BLaER1 (cell line): ENCODE data around the gene CCDC50.

Source experiments
- H3K27ac ChIP-seq: shearing (Covaris generic); formaldehyde crosslinking; 2 replicates; pipeline ENCODE4 v1.8.1; 2022
- H3K27me3 ChIP-seq: shearing (Covaris generic); formaldehyde crosslinking; 2 replicates; pipeline ENCODE4 v1.8.1; 2022
- H3K36me3 ChIP-seq: shearing (Covaris generic); formaldehyde crosslinking; 2 replicates; pipeline ENCODE4 v1.8.1; 2022
- H3K4me1 ChIP-seq: shearing (Covaris generic); formaldehyde crosslinking; 2 replicates; pipeline ENCODE4 v1.8.1; 2022
- H3K4me2 ChIP-seq: shearing (Covaris generic); formaldehyde crosslinking; 2 replicates; pipeline ENCODE4 v1.8.1; 2022
- H3K4me3 ChIP-seq: shearing (Covaris generic); formaldehyde crosslinking; 2 replicates; pipeline ENCODE4 v1.8.1; 2022
- H3K9ac ChIP-seq: shearing (Covaris generic); formaldehyde crosslinking; 2 replicates; pipeline ENCODE4 v1.8.1; 2022
- H3K9me3 ChIP-seq: shearing (Covaris generic); formaldehyde crosslinking; 2 replicates; pipeline ENCODE4 v1.8.1; 2022
- H4K20me1 ChIP-seq: shearing (Covaris generic); formaldehyde crosslinking; 2 replicates; pipeline ENCODE4 v1.8.1; 2022
- Cebpa-rat ChIP-seq: shearing (Covaris generic); IDR thresholded peaks from 2 replicates; pipeline ENCODE4 v1.8.1; 2022

Gene CCDC50

DNA sequence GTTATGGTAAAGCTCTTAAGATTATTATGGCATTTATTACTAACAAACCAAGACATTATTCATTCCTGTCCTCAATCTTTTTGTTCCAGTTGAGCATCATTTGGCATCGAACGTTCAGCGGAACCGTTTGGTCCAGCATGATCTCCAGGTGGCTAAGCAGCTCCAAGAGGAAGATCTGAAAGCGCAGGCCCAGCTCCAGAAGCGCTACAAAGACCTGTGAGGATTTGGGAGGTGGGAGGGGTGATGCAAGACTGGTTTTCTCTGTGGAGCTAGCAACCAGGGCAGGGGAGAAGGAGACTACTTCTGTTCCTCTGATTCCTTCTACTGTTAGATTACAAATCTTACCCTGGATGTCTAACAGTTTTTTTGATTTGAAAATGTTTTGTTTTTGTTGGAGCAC lies 28.7 kb downstream of the CCDC50 start:
- no peaks in the 10 kb centered on the region for H3K27me3 ChIP-seq
- 0 out of 2 replicates have a peak, but pooled peaks cover 4% of the 10 kb centered on the region for H3K4me1 ChIP-seq
- H4K20me1 ChIP-seq: peaks cover 45% of the 10 kb centered on the region
- H3K4me2 ChIP-seq: no peak overlapping the region
- no peaks in the 10 kb centered on the region for H3K9me3 ChIP-seq
- H3K36me3 ChIP-seq: peaks cover 58% of the 10 kb centered on the region
- no peak overlapping the region for H3K9ac ChIP-seq
- no peak for TF ChIP-seq Cebpa-rat
- no peak overlapping the region for H3K27ac ChIP-seq
- no peak overlapping the region for H3K4me3 ChIP-seq

DNA sequence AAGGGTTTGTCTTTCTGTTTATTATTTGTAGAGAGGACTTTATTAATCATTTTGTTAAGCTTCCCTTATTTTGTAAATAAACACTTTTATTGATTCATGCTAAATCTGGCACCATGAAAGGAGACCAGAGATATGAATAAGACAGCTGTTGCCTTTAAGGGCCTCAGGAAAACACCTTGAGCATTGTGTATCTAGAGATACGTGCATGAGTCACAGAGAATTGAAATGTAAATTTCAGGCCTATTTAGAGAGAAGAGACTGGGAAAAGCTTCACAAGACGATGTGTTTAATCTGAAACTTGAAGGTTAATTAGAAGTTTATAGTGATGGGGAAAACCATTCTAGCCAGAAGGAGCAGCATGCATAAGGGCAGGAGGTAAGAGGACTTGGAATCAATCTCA lies 29.7 kb downstream of the CCDC50 start:
- no peak overlapping the region for H3K27ac ChIP-seq
- H3K36me3 ChIP-seq: peaks cover 67% of the 10 kb centered on the region
- no peaks in the 10 kb centered on the region for H3K9me3 ChIP-seq
- H3K4me2 ChIP-seq: no peak overlapping the region
- no peak overlapping the region for H3K4me3 ChIP-seq
- H3K27me3 ChIP-seq: no peaks in the 10 kb centered on the region
- H4K20me1 ChIP-seq: peaks cover 36% of the 10 kb centered on the region
- H3K4me1 ChIP-seq: 0 out of 2 replicates have a peak, but pooled peaks cover 4% of the 10 kb centered on the region
- no peak overlapping the region for H3K9ac ChIP-seq
- TF ChIP-seq Cebpa-rat: no peak

DNA sequence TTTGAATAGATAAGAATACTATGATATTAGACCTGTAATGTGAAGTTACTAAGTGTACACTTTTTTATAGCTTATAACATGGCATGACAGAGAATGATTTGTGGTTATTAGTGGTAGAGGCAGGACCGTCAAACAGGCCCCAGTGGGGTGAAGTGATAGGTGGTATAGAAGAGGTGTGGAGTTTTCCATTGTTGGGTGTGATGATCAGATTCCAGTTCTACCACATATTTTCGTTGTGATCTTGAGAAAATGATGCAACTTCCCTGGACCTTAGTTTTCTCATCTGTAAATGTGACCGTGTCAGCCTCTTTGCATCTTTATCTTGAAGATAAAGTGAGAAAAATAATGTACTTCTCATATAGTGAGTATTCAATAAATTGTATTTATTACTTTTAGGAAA lies 31.4 kb downstream of the CCDC50 start:
- no peak overlapping the region for H3K4me2 ChIP-seq
- H3K9me3 ChIP-seq: no peaks in the 10 kb centered on the region
- no peak for TF ChIP-seq Cebpa-rat
- 0 out of 2 replicates have a peak, but pooled peaks cover 4% of the 10 kb centered on the region for H3K4me1 ChIP-seq
- H3K27me3 ChIP-seq: no peaks in the 10 kb centered on the region
- H3K27ac ChIP-seq: no peak overlapping the region
- H3K9ac ChIP-seq: no peak overlapping the region
- peaks cover 27% of the 10 kb centered on the region; the same call in 1 of the 2 replicates for H4K20me1 ChIP-seq
- peaks cover 73% of the 10 kb centered on the region for H3K36me3 ChIP-seq
- no peak overlapping the region for H3K4me3 ChIP-seq

DNA sequence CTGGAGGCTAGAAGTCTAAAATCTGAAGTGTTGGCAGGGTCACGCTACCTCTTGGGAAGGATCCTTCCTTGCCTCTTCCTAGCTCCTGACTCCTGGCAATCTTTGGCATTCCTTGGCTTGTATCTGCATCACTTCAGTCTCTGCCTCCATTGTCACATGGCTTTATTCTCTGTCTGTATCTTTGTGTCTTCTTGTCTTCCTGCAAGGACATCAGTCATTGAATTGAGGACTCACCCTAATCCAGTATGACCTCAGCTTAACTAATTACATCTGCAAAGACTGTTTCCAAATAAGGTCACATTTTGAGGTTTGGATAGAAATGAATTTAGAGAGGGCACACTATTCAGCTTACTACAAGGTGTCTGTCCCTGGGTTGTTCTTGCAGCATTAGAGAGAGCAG lies 32.3 kb downstream of the CCDC50 start:
- peaks cover 74% of the 10 kb centered on the region for H3K36me3 ChIP-seq
- H3K27ac ChIP-seq: no peak overlapping the region
- no peak overlapping the region for H3K9ac ChIP-seq
- no peak for TF ChIP-seq Cebpa-rat
- H3K4me3 ChIP-seq: no peak overlapping the region
- H3K4me1 ChIP-seq: 0 out of 2 replicates have a peak, but pooled peaks cover 4% of the 10 kb centered on the region
- H3K4me2 ChIP-seq: no peak overlapping the region
- peaks cover 19% of the 10 kb centered on the region; the same call in 1 of the 2 replicates for H4K20me1 ChIP-seq
- H3K9me3 ChIP-seq: no peaks in the 10 kb centered on the region
- no peaks in the 10 kb centered on the region for H3K27me3 ChIP-seq

DNA sequence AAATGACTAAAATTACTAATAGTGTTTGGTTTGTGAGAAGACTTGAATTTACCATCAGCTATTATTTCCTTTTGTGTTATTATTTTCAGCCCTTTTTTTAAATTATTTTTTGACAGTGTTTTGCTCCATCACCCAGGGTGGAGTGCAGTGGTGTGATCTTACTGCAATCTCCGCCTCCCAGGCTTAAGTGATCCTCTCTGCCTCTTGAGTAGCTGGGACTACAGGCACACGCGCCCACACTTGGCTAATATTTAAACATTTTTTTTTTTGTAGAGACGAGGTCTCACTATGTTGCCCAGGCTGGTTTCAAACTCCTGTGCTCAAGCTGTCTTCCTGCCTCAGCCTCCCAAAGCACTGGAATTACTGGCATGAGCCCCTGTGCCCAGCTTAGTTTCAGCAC lies 32.8 kb downstream of the CCDC50 start:
- Histone ChIP-seq H3K9me3 (no peaks in the 10 kb centered on the region), H3K4me3 (no peak overlapping the region), H3K4me2 (no peak overlapping the region), H3K9ac (no peak overlapping the region), H3K36me3 (peaks cover 78% of the 10 kb centered on the region), H4K20me1 (peaks cover 13% of the 10 kb centered on the region; the same call in 1 of the 2 replicates), H3K27me3 (no peaks in the 10 kb centered on the region), H3K4me1 (0 out of 2 replicates have a peak, but pooled peaks cover 4% of the 10 kb centered on the region), H3K27ac (no peak overlapping the region)
- no peak for TF ChIP-seq Cebpa-rat

DNA sequence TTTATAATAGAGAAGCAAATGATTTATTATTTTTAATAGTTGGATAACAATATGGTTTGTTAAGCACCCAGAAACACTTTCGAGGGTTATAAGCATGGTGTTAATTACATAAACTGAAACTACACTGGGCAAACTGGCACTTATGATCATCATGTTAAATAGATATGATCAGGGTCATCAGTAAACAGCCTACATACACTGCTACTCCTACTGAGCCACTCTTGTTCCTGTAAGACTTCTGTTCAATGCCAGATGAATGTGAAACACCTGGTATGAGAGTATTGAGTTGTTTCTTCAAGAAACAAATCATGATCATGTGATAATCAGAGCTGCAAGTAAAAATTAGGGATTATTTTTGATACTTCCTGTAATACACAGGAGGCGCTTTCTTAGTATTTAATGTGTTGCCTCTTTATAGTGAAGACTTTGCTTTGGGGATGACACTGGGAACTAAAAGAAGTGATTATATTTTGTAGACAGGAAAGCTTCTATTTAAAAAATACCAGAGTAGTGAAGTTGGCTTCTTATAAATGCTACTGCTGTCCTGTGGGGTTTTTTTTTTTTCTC lies 33.4 kb downstream of the CCDC50 start:
- H3K4me2 ChIP-seq: no peak overlapping the region
- H3K4me3 ChIP-seq: no peak overlapping the region
- H3K36me3 ChIP-seq: peaks cover 73% of the 10 kb centered on the region
- H3K4me1 ChIP-seq: 0 out of 2 replicates have a peak, but pooled peaks cover 4% of the 10 kb centered on the region
- no peaks in the 10 kb centered on the region for H3K27me3 ChIP-seq
- no peaks in the 10 kb centered on the region for H3K9me3 ChIP-seq
- TF ChIP-seq Cebpa-rat: no peak
- H3K27ac ChIP-seq: no peak overlapping the region
- no peak overlapping the region for H3K9ac ChIP-seq
- 0 out of 2 replicates have a peak, but pooled peaks cover 10% of the 10 kb centered on the region for H4K20me1 ChIP-seq

DNA sequence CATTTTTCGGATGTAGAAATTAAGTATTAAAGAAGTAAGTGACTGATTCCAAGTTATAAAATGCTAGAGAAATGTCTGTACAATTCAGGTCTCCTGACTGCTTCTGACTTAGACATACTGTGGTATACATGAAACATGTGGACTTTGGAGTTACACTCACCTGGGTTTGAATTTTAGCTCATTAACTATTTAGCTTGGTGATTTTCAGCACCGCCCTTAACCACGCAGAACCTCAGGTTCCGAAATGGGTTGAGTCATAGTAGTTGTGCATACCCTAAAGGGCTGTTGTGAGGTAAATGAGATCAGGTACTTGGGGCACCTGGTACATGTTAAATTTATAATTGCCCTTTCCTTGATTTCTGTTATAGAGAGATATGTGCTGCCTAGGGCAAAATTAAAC lies 34.0 kb downstream of the CCDC50 start:
- H4K20me1 ChIP-seq: 0 out of 2 replicates have a peak, but pooled peaks cover 4% of the 10 kb centered on the region
- peaks cover 67% of the 10 kb centered on the region for H3K36me3 ChIP-seq
- H3K27ac ChIP-seq: no peak overlapping the region
- no peaks in the 10 kb centered on the region for H3K9me3 ChIP-seq
- 0 out of 2 replicates have a peak, but pooled peaks cover 3% of the 10 kb centered on the region for H3K4me1 ChIP-seq
- no peak for TF ChIP-seq Cebpa-rat
- no peaks in the 10 kb centered on the region for H3K27me3 ChIP-seq
- H3K4me3 ChIP-seq: no peak overlapping the region
- H3K9ac ChIP-seq: no peak overlapping the region
- no peak overlapping the region for H3K4me2 ChIP-seq

DNA sequence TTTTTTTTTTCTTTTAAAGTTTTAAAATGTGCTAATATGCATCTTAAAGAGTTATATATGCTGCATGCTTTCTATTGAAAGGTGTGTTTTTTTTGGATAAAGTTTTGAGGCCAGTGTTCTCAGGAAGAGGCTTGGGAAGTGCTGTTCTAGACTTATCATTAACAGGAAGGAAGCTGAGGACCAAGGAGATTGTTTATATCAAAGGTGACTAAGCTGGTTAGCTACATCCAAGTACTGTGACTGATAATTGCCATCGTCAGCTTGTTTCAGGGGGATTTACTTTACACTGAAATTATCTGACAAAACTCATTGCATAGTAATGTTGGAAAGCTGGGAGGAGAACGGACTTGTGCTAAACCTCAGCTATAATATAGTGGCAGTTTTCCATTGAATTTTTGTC lies 37.5 kb downstream of the CCDC50 start:
- H3K9me3 ChIP-seq: no peaks in the 10 kb centered on the region
- H3K36me3 ChIP-seq: peaks cover 62% of the 10 kb centered on the region
- 0 out of 2 replicates have a peak, but pooled peaks cover 4% of the 10 kb centered on the region for H4K20me1 ChIP-seq
- no peak for TF ChIP-seq Cebpa-rat
- H3K9ac ChIP-seq: no peak overlapping the region
- no peak overlapping the region for H3K4me2 ChIP-seq
- H3K27me3 ChIP-seq: no peaks in the 10 kb centered on the region
- H3K4me3 ChIP-seq: no peak overlapping the region
- no peak overlapping the region for H3K27ac ChIP-seq
- no peaks in the 10 kb centered on the region for H3K4me1 ChIP-seq

DNA sequence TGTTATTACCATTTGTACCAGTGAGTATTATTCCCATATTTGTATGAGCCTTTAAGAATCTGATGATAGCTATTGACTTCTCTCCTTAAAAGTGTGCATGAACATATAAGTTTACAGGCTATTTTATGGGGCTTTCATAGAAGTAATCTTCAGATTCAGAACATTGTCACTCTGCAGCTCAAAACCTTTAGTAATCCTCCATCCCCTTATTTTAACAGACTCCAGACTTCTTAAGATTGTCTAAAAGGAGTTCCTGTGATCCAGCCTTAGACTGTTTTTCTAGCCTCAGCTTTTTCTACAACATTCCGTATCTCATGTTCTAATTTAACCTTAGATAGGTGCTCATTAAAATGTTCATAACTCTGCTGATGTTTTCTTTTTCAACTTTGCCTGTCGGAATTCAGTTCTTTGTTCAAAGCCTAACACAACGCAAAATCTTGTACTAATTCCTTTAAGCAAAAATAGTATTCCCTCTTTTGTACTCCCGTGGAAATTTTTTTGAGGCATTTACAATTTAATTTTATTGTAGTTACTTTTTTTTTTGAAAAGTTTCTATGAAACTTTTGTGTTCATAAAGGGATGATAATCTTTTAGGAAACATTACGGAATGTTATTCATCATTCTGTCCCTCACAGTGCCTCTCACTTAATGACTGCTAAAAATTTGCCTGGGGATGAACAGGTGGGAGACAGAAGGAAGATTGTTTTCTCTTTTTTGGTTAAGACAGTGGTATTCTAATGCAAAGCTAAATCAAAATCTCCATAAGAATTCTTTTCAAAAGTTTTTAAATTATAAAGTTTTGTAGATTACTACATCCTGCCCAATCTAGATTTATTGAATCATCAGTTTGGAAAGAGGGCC lies 39.8 kb downstream of the CCDC50 start:
- Histone ChIP-seq H3K36me3 (peaks cover 40% of the 10 kb centered on the region), H3K27ac (no peak overlapping the region), H3K4me1 (no peaks in the 10 kb centered on the region), H3K4me2 (no peak overlapping the region), H4K20me1 (0 out of 2 replicates have a peak, but pooled peaks cover 2% of the 10 kb centered on the region), H3K4me3 (no peak overlapping the region), H3K9me3 (no peaks in the 10 kb centered on the region), H3K27me3 (no peaks in the 10 kb centered on the region), H3K9ac (no peak overlapping the region)
- TF ChIP-seq Cebpa-rat: no peak

DNA sequence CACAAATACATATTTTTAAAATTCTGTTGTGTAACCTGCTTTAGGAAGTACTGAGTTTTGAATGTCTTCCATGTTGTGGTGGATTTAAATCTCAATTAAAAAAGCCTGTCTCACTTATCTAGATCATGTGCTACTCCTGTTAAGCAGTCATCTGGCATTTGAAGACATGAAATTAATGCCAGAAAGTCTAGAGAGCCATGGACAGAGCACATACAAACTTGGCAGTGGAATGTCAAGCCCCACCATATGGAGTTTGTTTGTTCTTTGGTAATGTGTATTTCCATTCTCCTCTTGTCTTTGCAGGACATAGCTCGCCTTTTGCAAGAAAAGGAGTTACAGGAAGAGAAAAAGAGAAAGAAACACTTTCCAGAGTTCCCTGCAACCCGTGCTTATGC lies 40.4 kb downstream of the CCDC50 start:
- H3K4me2 ChIP-seq: no peak overlapping the region

More for the DNA sequence above, 40.4 kb downstream of the CCDC50 start:
- Histone ChIP-seq H3K27ac (no peak overlapping the region), H3K36me3 (peaks cover 35% of the 10 kb centered on the region), H3K27me3 (no peaks in the 10 kb centered on the region), H3K9me3 (no peaks in the 10 kb centered on the region), H3K4me1 (no peaks in the 10 kb centered on the region), H4K20me1 (no peaks in the 10 kb centered on the region), H3K4me3 (no peak overlapping the region), H3K9ac (no peak overlapping the region)
- TF ChIP-seq Cebpa-rat: no peak
